ENCODE results near the gene DHPS. TPM values are rescaled to one million over a fixed set of nuclear protein-coding genes. Genes with fewer than 3 reads are reported as not detected.
A peak's percentile ranks its signal among the peaks of the same experiment; 100 is the strongest.

The DHPS gene
- total RNA-seq, 1 donor from 2014 or later = 55.3 TPM

DNA sequence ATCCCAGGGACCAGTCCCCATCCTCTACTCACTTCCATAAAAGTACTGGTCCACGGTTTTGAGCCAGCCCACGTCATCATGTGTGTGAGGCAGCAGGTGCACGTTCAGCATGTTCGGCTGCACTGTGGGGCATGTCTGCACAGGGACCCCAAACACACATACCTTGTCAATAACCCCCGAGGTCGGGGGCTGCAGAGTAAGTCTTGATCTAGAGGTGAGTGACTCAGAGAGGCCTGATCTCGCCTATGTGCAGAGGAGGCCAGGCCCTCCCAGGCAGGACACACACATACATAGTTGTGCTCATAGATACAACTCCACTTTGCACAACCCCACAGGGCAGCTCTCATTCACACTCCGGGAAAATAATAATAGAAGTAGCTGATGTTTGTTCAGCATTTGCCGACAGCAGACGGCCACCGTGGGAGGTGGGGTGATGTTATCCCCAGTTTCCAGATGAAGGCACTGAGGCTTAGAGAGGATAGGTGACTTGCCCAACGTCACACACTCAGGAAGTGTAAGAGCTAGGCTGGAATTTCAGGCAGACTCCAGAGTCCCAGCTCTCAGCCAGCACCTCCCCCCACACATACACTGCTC is 15.9 kb downstream of the DHPS start:
- Mint-ChIP-seq H3K4me3 (ENCODE audit: unreplicated experiment) (peak overlapping the region; percentile 96), H3K36me3 (ENCODE audit: low read depth, unreplicated experiment) (peaks cover 17% of the 10 kb centered on the region), H3K27ac (ENCODE audit: unreplicated experiment) (peak overlapping the region; percentile 77), H3K27me3 (ENCODE audit: unreplicated experiment) (peaks cover 21% of the 10 kb centered on the region), H3K9me3 (ENCODE audit: unreplicated experiment) (no peaks in the 10 kb centered on the region), H3K4me1 (ENCODE audit: unreplicated experiment) (peaks cover 29% of the 10 kb centered on the region)
- no peak for DNase-seq (ENCODE audit: low spot score)
- TF ChIP-seq, protein P1, sequence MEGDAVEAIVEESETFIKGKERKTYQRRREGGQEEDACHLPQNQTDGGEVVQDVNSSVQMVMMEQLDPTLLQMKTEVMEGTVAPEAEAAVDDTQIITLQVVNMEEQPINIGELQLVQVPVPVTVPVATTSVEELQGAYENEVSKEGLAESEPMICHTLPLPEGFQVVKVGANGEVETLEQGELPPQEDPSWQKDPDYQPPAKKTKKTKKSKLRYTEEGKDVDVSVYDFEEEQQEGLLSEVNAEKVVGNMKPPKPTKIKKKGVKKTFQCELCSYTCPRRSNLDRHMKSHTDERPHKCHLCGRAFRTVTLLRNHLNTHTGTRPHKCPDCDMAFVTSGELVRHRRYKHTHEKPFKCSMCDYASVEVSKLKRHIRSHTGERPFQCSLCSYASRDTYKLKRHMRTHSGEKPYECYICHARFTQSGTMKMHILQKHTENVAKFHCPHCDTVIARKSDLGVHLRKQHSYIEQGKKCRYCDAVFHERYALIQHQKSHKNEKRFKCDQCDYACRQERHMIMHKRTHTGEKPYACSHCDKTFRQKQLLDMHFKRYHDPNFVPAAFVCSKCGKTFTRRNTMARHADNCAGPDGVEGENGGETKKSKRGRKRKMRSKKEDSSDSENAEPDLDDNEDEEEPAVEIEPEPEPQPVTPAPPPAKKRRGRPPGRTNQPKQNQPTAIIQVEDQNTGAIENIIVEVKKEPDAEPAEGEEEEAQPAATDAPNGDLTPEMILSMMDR (IDR thresholded peaks at IDR 0.05; ENCODE audit: unreplicated experiment) = no peak

DNA sequence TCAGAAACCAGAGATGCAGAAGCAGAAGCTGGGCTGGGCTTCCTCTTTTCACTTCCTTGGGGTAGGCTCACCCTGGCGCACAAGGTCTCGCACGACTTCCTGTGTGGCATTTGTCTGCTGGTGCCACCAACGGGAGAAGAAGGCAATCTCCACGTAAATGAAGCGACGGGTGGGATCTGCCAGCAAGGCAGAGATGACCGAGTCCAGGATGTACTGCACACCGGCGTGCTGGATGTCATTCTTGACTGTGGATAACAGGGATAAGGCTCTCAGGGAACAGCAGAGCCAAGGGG is 16.5 kb downstream of the DHPS start:
- H3K4me1 Mint-ChIP-seq (ENCODE audit: unreplicated experiment) = peaks cover 25% of the 10 kb centered on the region
- peaks cover 19% of the 10 kb centered on the region for H3K27me3 Mint-ChIP-seq (ENCODE audit: unreplicated experiment)
- H3K4me3 Mint-ChIP-seq (ENCODE audit: unreplicated experiment) = no peak overlapping the region
- no peak for DNase-seq (ENCODE audit: low spot score)
- H3K27ac Mint-ChIP-seq (ENCODE audit: unreplicated experiment) = no peak overlapping the region
- H3K9me3 Mint-ChIP-seq (ENCODE audit: unreplicated experiment) = no peaks in the 10 kb centered on the region
- H3K36me3 Mint-ChIP-seq (ENCODE audit: low read depth, unreplicated experiment) = peaks cover 20% of the 10 kb centered on the region
- TF ChIP-seq, protein P1 (IDR thresholded peaks at IDR 0.05; ENCODE audit: unreplicated experiment) = no peak

DNA sequence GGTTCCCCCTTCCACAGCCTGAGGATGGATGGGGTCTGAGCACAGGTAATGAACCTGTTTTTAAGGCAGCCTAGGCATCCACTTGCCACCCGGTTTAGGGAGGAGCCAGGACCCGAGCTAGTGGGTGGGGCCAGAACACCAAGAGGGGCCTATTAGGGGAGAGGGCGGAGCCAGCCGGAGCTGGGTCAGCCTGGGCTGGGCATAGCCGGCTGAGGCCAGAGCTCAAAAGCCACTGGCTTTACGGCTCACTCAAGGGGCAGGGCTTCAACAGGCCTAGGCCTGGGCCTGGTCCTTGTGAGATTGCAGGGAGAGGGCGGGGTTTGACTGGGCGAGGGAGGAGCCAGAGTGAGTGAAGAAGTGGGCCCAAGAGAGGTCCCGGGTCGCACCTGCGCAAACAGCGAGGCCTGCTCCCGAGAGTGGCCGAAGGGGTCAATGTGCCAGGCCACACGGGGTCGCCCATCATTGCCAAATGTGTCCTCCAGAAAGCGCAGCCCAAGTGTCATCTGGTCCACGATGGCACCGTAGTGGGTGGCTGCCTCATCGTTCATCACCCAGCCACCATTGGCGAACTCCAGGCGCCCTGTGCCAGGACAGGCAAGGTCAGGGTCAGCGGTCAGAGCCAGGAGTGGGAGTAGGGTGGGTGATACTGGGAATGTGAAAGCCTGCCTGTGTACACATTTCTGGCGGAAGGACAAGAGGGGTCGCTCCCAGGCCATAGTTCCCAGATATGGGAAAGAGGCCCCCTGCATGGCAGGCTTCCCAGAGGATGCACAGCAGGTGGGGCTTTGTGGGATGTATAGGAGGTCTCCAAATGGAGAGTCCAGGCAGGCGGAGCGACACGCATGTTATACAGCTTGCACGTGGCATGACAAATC is 17.0 kb downstream of the DHPS start:
- no peak for DNase-seq (ENCODE audit: low spot score)
- Mint-ChIP-seq H3K27me3 (ENCODE audit: unreplicated experiment) (peaks cover 16% of the 10 kb centered on the region), H3K36me3 (ENCODE audit: low read depth, unreplicated experiment) (peaks cover 21% of the 10 kb centered on the region), H3K27ac (ENCODE audit: unreplicated experiment) (no peak overlapping the region), H3K9me3 (ENCODE audit: unreplicated experiment) (no peaks in the 10 kb centered on the region), H3K4me1 (ENCODE audit: unreplicated experiment) (peaks cover 25% of the 10 kb centered on the region), H3K4me3 (ENCODE audit: unreplicated experiment) (no peak overlapping the region)
- TF ChIP-seq, protein P1 (IDR thresholded peaks at IDR 0.05; ENCODE audit: unreplicated experiment) = no peak

DNA sequence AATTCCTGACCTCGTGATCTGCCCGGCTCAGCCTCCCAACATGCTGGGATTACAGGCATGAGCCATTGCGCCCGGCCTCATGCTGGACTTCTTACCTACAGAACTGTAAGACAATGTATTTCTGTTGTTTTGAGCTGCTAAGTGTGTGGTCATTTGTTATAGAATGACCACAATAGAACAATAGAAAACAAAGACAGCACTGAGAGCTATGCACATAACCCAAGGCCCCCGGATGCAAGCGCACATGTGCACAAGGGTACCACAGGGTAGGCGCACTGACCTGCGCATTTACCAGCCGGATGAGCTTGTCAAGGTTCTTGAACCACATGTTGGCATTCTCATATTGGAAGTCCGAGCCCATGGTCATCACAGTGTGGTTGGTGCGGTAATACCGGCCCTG is 20.7 kb downstream of the DHPS start:
- no peak for DNase-seq (ENCODE audit: low spot score)
- peaks cover 3% of the 10 kb centered on the region for H3K4me1 Mint-ChIP-seq (ENCODE audit: unreplicated experiment)
- no peak overlapping the region for H3K27ac Mint-ChIP-seq (ENCODE audit: unreplicated experiment)
- TF ChIP-seq, protein P1 (IDR thresholded peaks at IDR 0.05; ENCODE audit: unreplicated experiment) = no peak
- H3K9me3 Mint-ChIP-seq (ENCODE audit: unreplicated experiment) = no peaks in the 10 kb centered on the region
- H3K27me3 Mint-ChIP-seq (ENCODE audit: unreplicated experiment) = peaks cover 8% of the 10 kb centered on the region
- H3K4me3 Mint-ChIP-seq (ENCODE audit: unreplicated experiment) = no peak overlapping the region
- peaks cover 22% of the 10 kb centered on the region for H3K36me3 Mint-ChIP-seq (ENCODE audit: low read depth, unreplicated experiment)

DNA sequence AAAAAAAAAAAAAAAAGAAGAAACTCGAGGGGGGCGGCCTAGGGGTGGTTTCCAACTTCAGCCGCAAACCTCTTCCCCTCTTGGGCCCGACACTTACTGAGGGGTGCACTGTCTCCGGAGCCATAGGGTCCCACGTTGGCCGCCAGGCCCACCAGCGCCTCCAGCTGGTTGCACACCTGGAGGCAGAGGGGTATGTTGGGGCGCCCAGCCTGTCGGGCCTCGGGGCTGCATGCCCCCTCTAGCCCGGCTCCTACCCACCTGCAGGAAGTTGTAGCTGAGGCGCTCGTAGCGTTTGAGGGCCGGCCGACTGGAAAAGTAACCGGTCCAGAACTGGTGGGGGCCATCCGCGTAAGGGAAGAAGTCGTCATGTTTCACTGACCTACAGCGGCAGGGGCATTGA is 23.7 kb downstream of the DHPS start:
- H3K27me3 Mint-ChIP-seq (ENCODE audit: unreplicated experiment) = peaks cover 6% of the 10 kb centered on the region
- H3K4me3 Mint-ChIP-seq (ENCODE audit: unreplicated experiment) = no peak overlapping the region
- no peak for DNase-seq (ENCODE audit: low spot score)
- peaks cover 24% of the 10 kb centered on the region for H3K36me3 Mint-ChIP-seq (ENCODE audit: low read depth, unreplicated experiment)
- TF ChIP-seq, protein P1 (IDR thresholded peaks at IDR 0.05; ENCODE audit: unreplicated experiment) = no peak
- H3K27ac Mint-ChIP-seq (ENCODE audit: unreplicated experiment) = no peak overlapping the region
- no peaks in the 10 kb centered on the region for H3K9me3 Mint-ChIP-seq (ENCODE audit: unreplicated experiment)
- H3K4me1 Mint-ChIP-seq (ENCODE audit: unreplicated experiment) = no peaks in the 10 kb centered on the region

Data from endothelial cell (in vitro differentiated cells).